Embryonic facial prominence (tissue), 1 donor: ENCODE results near the gene MAST1.
"Not testable (repeated sequence)": the region's sequence is repeated elsewhere in the genome, so short reads cannot be mapped to it uniquely, and the experiment has no call there.

Experiments
- DNase-seq: peaks from one replicate; pipeline ENCODE4 v3.0.0-alpha.2; 2016; ENCODE audit errors: extremely low spot score

Gene MAST1

GRCh38 chr19:12800923-12801465 is 37.3 kb upstream of the MAST1 start:
- DNase-seq: no peak

- DNase-seq: no peak
Measured at GRCh38 chr19:12801466-12802266, 36.6 kb upstream of the MAST1 start, which contains the start of the genes PRDX2 and THSD8. Gene PRDX2, minus strand, starts transcription at chr19:12801800. Its CDS starts 539 bp downstream, at chr19:12801261. Gene THSD8, plus strand, starts transcription at chr19:12802069. Its CDS starts 3 bp downstream, at chr19:12802072.

- DNase-seq: no peak
Measured at GRCh38 chr19:12802267-12803106, 35.8 kb upstream of the MAST1 start.

- no peak for DNase-seq
Measured at GRCh38 chr19:12804051-12804450, 34.3 kb upstream of the MAST1 start.

- peak; percentile 71 for DNase-seq
Measured at GRCh38 chr19:12806242-12807081, 31.9 kb upstream of the MAST1 start, which contains the start of gene RNASEH2A. Gene RNASEH2A, plus strand, starts transcription at chr19:12806584. Its CDS starts 90 bp downstream, at chr19:12806674.

- DNase-seq: no peak
Measured at GRCh38 chr19:12815088-12815487, 23.2 kb upstream of the MAST1 start.

GRCh38 chr19:12817188-12817587 is 21.1 kb upstream of the MAST1 start:
- DNase-seq: not testable (repeated sequence)

- not testable (repeated sequence) for DNase-seq
Measured at GRCh38 chr19:12817810-12818209, 20.5 kb upstream of the MAST1 start.

GRCh38 chr19:12821761-12822160 is 16.6 kb upstream of the MAST1 start:
- DNase-seq: no peak

GRCh38 chr19:12825254-12826131 is 12.8 kb upstream of the MAST1 start:
- DNase-seq: no peak

- DNase-seq: no peak
Measured at GRCh38 chr19:12828494-12828893, 9.8 kb upstream of the MAST1 start.

GRCh38 chr19:12833418-12833737 is 4.9 kb upstream of the MAST1 start:
- no peak for DNase-seq

GRCh38 chr19:12833738-12834565 is 4.4 kb upstream of the MAST1 start:
- DNase-seq: no peak

- no peak for DNase-seq
Measured at GRCh38 chr19:12834566-12834943, 3.8 kb upstream of the MAST1 start, which contains the start of gene RTBDN. Gene RTBDN, minus strand, starts transcription at chr19:12834579. Its CDS starts 4,600 bp downstream, at chr19:12829979.

- no peak for DNase-seq
Measured at GRCh38 chr19:12834976-12835757, 3.1 kb upstream of the MAST1 start.

GRCh38 chr19:12836529-12836863 is 1.8 kb upstream of the MAST1 start:
- DNase-seq: no peak

- DNase-seq: no peak
Measured at GRCh38 chr19:12837225-12837624, 1.1 kb upstream of the MAST1 start.

GRCh38 chr19:12838886-12839756 is 806 bp downstream of the MAST1 start:
- DNase-seq: no peak
